A549 (cell line): ENCODE results near the gene MYH10.

Experiments
- BHLHE40 ChIP-seq: IDR thresholded peaks from 2 replicates; pipeline ENCODE4 v1.6.1; 2012; ENCODE audit warnings: low read depth, low read length, inconsistent platforms
- EHMT2 ChIP-seq: fragments of 200-600 bp; sonication (generic); IDR thresholded peaks from 2 replicates; pipeline ENCODE4 v1.6.1; 2016; ENCODE audit warnings: antibody characterized with exemption, low read depth, mild to moderate bottlenecking, moderate library complexity
- ESRRA ChIP-seq: fragments of 150-350 bp; IDR thresholded peaks from 2 replicates; pipeline ENCODE4 v1.6.1; 2014; ENCODE audit warnings: mild to moderate bottlenecking, low read length, borderline replicate concordance
- HOXA7 ChIP-seq: fragments of 250-450 bp; sonication (Bioruptor Pico); IDR thresholded peaks from 2 replicates; pipeline ENCODE4 v1.5.0; 2020; ENCODE audit warnings: mild to moderate bottlenecking, moderate library complexity
- NR3C1 ChIP-seq: fragments of >200 bp; sonication (Bioruptor Twin); formaldehyde crosslinking; IDR thresholded peaks from 3 replicates; pipeline ENCODE4 v1.6.1; 2017
- POLR2A ChIP-seq: IDR thresholded peaks from 2 replicates; pipeline ENCODE4 v1.6.1; 2012; ENCODE audit warnings: mild to moderate bottlenecking, low read length
- POLR2AphosphoS2 ChIP-seq: conservative IDR thresholded peaks from 2 replicates; pipeline ENCODE4 v1.6.1; 2012; ENCODE audit warnings: low read length, improper control_type of control experiment, inconsistent platforms
- RAD21 ChIP-seq, 2 experiments: fragments of >200 bp in 1 of 2; sonication (Bioruptor Twin) in 1 of 2; formaldehyde crosslinking in 1 of 2; IDR thresholded peaks in 1 of 2; conservative IDR thresholded peaks in 1 of 2; 2 replicates in 1 of 2; 3 replicates in 1 of 2; pipeline ENCODE4 v1.6.1; 2012 to 2018; ENCODE audit warnings: inconsistent platforms in 1 of 2
- RCOR1 ChIP-seq: fragments of 150-350 bp; IDR thresholded peaks from 2 replicates; pipeline ENCODE4 v1.6.1; 2014; ENCODE audit warnings: antibody characterized with exemption, low read length, low read depth
- SMC3 ChIP-seq: fragments of >200 bp; sonication (Bioruptor Twin); formaldehyde crosslinking; IDR thresholded peaks from 3 replicates; pipeline ENCODE4 v1.6.1; 2018; ENCODE audit warnings: inconsistent platforms
- TF ChIP-seq, protein P1 (sequence below): fragments of >200 bp; sonication (Bioruptor Twin); formaldehyde crosslinking; IDR thresholded peaks from 3 replicates; pipeline ENCODE4 v1.5.1; 2016
- TF ChIP-seq, protein P2 (sequence below): fragments of 450-650 bp; IDR thresholded peaks from 2 replicates; pipeline ENCODE4 v1.6.1; 2014; ENCODE audit warnings: antibody characterized with exemption
- TF ChIP-seq, protein P3 (sequence below): fragments of >200 bp; sonication (Bioruptor Twin); formaldehyde crosslinking; IDR thresholded peaks from 2 replicates; pipeline ENCODE4 v1.6.1; 2016

DNA sequence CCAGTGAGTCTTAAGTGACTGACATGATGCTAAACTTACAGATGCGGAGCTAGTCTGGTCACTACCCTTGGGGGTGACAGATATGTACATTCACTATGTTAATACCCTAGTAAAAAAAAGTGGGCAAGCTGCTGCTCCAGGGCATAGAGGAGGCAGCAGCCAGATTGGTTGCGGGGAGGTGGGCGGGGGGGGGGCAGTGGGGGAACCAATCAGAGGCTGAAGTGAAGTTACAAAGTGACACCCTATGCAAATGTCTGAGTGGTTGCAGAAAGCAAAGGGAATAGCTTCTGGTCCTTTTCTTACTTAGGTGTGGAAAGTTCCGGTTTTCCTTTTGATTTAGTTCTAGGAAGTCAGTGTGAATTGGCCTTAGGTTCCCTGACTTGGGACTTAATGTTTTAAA lies 182.7 kb downstream of the MYH10 start:
- TF ChIP-seq ESRRA (no peak), POLR2A (no peak), NR3C1 (no peak), SMC3 (no peak), POLR2AphosphoS2 (no peak), BHLHE40 (no peak), HOXA7 (CRISPR knock-in tag) (no peak), RCOR1 (no peak), EHMT2 (no peak), RAD21 (conservative IDR thresholded peaks at IDR 0.05 in 1 of 2, IDR thresholded peaks at IDR 0.05 in 1 of 2) (no peak)
- TF ChIP-seq, protein P1, sequence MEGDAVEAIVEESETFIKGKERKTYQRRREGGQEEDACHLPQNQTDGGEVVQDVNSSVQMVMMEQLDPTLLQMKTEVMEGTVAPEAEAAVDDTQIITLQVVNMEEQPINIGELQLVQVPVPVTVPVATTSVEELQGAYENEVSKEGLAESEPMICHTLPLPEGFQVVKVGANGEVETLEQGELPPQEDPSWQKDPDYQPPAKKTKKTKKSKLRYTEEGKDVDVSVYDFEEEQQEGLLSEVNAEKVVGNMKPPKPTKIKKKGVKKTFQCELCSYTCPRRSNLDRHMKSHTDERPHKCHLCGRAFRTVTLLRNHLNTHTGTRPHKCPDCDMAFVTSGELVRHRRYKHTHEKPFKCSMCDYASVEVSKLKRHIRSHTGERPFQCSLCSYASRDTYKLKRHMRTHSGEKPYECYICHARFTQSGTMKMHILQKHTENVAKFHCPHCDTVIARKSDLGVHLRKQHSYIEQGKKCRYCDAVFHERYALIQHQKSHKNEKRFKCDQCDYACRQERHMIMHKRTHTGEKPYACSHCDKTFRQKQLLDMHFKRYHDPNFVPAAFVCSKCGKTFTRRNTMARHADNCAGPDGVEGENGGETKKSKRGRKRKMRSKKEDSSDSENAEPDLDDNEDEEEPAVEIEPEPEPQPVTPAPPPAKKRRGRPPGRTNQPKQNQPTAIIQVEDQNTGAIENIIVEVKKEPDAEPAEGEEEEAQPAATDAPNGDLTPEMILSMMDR, result no peak
- TF ChIP-seq, protein P2, sequence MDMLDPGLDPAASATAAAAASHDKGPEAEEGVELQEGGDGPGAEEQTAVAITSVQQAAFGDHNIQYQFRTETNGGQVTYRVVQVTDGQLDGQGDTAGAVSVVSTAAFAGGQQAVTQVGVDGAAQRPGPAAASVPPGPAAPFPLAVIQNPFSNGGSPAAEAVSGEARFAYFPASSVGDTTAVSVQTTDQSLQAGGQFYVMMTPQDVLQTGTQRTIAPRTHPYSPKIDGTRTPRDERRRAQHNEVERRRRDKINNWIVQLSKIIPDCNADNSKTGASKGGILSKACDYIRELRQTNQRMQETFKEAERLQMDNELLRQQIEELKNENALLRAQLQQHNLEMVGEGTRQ, result no peak
- TF ChIP-seq, protein P3, sequence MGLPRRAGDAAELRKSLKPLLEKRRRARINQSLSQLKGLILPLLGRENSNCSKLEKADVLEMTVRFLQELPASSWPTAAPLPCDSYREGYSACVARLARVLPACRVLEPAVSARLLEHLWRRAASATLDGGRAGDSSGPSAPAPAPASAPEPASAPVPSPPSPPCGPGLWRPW, result no peak
